Hepatocyte (in vitro differentiated cells): Measurements from ENCODE around the gene SLC25A33. TPM values are rescaled to one million over a fixed set of nuclear protein-coding genes. Genes with fewer than 3 reads are reported as not detected.
"Not testable (repeated sequence)": the region's sequence is repeated elsewhere in the genome, so short reads cannot be mapped to it uniquely, and the experiment has no call there.

Source experiments
- DNase-seq: peaks from one replicate; pipeline ENCODE4 v3.0.0-alpha.2; 2016; ENCODE audit warnings: low spot score
- H2AFZ ChIP-seq: fragments of 200-600 bp; sonication (generic); 2 replicates; pipeline ENCODE4 v1.6.0; 2016; ENCODE audit warnings: antibody characterized with exemption, mild to moderate bottlenecking
- H3K27ac ChIP-seq: fragments of 200-600 bp; sonication (generic); 2 replicates; pipeline ENCODE4 v1.5.1; 2016; ENCODE audit warnings: mild to moderate bottlenecking
- H3K27me3 ChIP-seq: fragments of 200-600 bp; sonication (generic); 2 replicates; pipeline ENCODE4 v1.6.1; 2016
- H3K36me3 ChIP-seq: fragments of 200-600 bp; sonication (generic); replicated peaks from 2 replicates; pipeline ENCODE4 v1.5.1; 2016; ENCODE audit warnings: low read depth; ENCODE audit not compliant: insufficient read depth
- H3K4me1 ChIP-seq: fragments of 200-600 bp; sonication (generic); 2 replicates; pipeline ENCODE4 v1.5.1; 2016; ENCODE audit warnings: mild to moderate bottlenecking, moderate library complexity; ENCODE audit not compliant: insufficient read depth
- H3K4me2 ChIP-seq: fragments of 200-600 bp; sonication (generic); 2 replicates; pipeline ENCODE4 v1.6.0; 2016
- H3K4me3 ChIP-seq: fragments of 200-600 bp; sonication (generic); 2 replicates; pipeline ENCODE4 v1.5.1; 2016; ENCODE audit warnings: mild to moderate bottlenecking
- H3K79me2 ChIP-seq: fragments of 200-600 bp; sonication (generic); 2 replicates; pipeline ENCODE4 v1.6.0; 2017; ENCODE audit warnings: mild to moderate bottlenecking
- H3K9me2 ChIP-seq: fragments of 200-600 bp; sonication (generic); replicated peaks from 2 replicates; pipeline ENCODE4 v1.6.0; 2017; ENCODE audit warnings: mild to moderate bottlenecking; ENCODE audit not compliant: insufficient read depth
- H3K9me3 ChIP-seq: fragments of 200-600 bp; sonication (generic); 2 replicates; pipeline ENCODE4 v1.5.1; 2016; ENCODE audit warnings: low read depth, mild to moderate bottlenecking
- H4K20me1 ChIP-seq: fragments of 200-600 bp; sonication (generic); 2 replicates; pipeline ENCODE4 v1.6.0; 2016; ENCODE audit warnings: mild to moderate bottlenecking; ENCODE audit not compliant: insufficient read depth, poor library complexity, severe bottlenecking
- EZH2 ChIP-seq: fragments of 200-600 bp; sonication (generic); IDR thresholded peaks from 2 replicates; pipeline ENCODE4 v1.6.1; 2016; ENCODE audit warnings: antibody characterized with exemption, mild to moderate bottlenecking, borderline replicate concordance
- EZH2phosphoT487 ChIP-seq: fragments of 200-600 bp; sonication (generic); IDR thresholded peaks from one replicate; pipeline ENCODE4 v1.6.1; 2018; ENCODE audit warnings: antibody characterized with exemption, mild to moderate bottlenecking, low read depth, moderate library complexity; ENCODE audit not compliant: unreplicated experiment, severe bottlenecking
- WGBS: methylation state at CpG from one replicate; pipeline ENCODE4 v1.1.6; 2016; ENCODE audit warnings: low lambda C conversion rate; ENCODE audit errors: missing lambda C conversion rate; 5-methylcytosine and 5-hydroxymethylcytosine counted together
- polyA plus RNA-seq: library from polyadenylated mRNA; unstranded; fragments of >200 nt; fragmentation: Nextera tagmentation; extraction: Ambion mirVana; gene quantifications from 2 replicates; pipeline ENCODE4 v1.2.1, GENCODE V29; 2016
- total RNA-seq: library from RNA; depleted of rRNA; stranded (reverse); fragments of >200 nt; gene quantifications from 2 replicates; pipeline ENCODE4 v1.2.3, GENCODE V29; 2014
- TF ChIP-seq, protein P1 (sequence below): fragments of 200-600 bp; sonication (generic); IDR thresholded peaks from 2 replicates; pipeline ENCODE4 v1.5.1; 2016; ENCODE audit warnings: antibody characterized with exemption, mild to moderate bottlenecking; ENCODE audit not compliant: poor library complexity

SLC25A33 gene
- total and polyA plus RNA-seq, 2 experiments from 2014 or later: 14.4 to 21.7 TPM

GRCh38 chr1:9618909-9619679 is 79.8 kb downstream of the SLC25A33 start:
- Histone ChIP-seq H4K20me1 (no peaks in the 10 kb centered on the region), H3K4me3 (no peak overlapping the region), H3K36me3 (no peaks in the 10 kb centered on the region), H2AFZ (no peak overlapping the region), H3K4me2 (no peak overlapping the region), H3K79me2 (no peaks in the 10 kb centered on the region), H3K4me1 (no peaks in the 10 kb centered on the region), H3K9me2 (no peaks in the 10 kb centered on the region), H3K9me3 (no peaks in the 10 kb centered on the region), H3K27me3 (no peaks in the 10 kb centered on the region), H3K27ac (no peak overlapping the region)
- no peak for DNase-seq
- no peak for TF ChIP-seq EZH2
- no peak for TF ChIP-seq EZH2phosphoT487
- TF ChIP-seq, protein P1, sequence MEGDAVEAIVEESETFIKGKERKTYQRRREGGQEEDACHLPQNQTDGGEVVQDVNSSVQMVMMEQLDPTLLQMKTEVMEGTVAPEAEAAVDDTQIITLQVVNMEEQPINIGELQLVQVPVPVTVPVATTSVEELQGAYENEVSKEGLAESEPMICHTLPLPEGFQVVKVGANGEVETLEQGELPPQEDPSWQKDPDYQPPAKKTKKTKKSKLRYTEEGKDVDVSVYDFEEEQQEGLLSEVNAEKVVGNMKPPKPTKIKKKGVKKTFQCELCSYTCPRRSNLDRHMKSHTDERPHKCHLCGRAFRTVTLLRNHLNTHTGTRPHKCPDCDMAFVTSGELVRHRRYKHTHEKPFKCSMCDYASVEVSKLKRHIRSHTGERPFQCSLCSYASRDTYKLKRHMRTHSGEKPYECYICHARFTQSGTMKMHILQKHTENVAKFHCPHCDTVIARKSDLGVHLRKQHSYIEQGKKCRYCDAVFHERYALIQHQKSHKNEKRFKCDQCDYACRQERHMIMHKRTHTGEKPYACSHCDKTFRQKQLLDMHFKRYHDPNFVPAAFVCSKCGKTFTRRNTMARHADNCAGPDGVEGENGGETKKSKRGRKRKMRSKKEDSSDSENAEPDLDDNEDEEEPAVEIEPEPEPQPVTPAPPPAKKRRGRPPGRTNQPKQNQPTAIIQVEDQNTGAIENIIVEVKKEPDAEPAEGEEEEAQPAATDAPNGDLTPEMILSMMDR: no peak
- 92% methylated on average over 18 of the region's 18 CpGs for WGBS

DNA sequence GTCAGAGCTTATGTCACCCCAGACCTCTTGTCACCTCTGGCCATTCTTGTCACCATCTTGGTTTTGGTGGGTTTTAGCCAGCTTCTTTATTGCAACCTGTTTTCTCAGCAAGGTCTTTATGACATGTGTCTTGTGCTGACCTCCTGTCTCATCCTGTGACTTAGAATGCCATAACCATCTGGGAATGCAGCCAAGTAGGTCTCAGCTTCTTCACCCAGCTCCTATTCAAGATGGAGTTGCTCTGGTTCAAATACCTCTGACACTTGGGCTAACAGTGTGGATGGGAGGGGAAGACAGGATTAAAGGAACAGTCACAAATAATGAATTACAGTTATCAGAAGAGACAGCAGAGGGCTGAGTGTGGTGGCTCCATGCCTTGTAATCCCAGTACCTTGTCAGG is 81.8 kb downstream of the SLC25A33 start:
- Histone ChIP-seq H2AFZ (no peak overlapping the region), H3K36me3 (no peaks in the 10 kb centered on the region), H4K20me1 (no peaks in the 10 kb centered on the region), H3K4me1 (no peaks in the 10 kb centered on the region), H3K4me2 (no peak overlapping the region), H3K9me2 (no peaks in the 10 kb centered on the region), H3K4me3 (no peak overlapping the region), H3K27me3 (no peaks in the 10 kb centered on the region), H3K9me3 (no peaks in the 10 kb centered on the region), H3K79me2 (no peaks in the 10 kb centered on the region), H3K27ac (no peak overlapping the region)
- TF ChIP-seq, protein P1: no peak
- TF ChIP-seq EZH2 (no peak), EZH2phosphoT487 (no peak)
- no peak for DNase-seq

DNA sequence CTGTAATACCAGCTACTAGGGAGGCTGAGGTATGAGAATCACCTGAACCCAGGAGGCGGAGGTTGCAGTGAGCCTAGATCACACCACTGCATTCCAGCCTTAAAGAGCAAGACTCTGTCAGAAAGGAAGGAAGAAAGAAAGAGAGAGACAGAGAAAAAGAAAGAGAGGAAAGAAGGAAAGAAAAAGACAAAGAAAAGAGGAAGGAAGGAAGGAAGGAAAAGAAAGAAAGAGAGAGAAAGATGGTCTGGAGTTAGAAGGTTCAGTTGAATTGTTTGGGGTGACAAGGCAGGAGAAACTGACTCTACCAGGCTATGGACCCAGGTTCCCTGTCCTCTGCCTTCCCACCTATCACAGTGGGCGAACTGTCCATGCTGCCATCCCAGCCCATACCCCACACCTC is 84.8 kb downstream of the SLC25A33 start:
- no peaks in the 10 kb centered on the region for H4K20me1 ChIP-seq
- H3K4me3 ChIP-seq: no peak overlapping the region
- H3K4me2 ChIP-seq: no peak overlapping the region
- H3K79me2 ChIP-seq: no peaks in the 10 kb centered on the region
- H3K27me3 ChIP-seq: no peaks in the 10 kb centered on the region
- no peak for DNase-seq
- 85% methylated on average over 2 of the region's 2 CpGs for WGBS
- H3K36me3 ChIP-seq: no peaks in the 10 kb centered on the region
- H3K9me3 ChIP-seq: no peaks in the 10 kb centered on the region
- TF ChIP-seq EZH2: no peak
- TF ChIP-seq EZH2phosphoT487: no peak
- TF ChIP-seq, protein P1: no peak
- no peak overlapping the region for H2AFZ ChIP-seq
- no peaks in the 10 kb centered on the region for H3K9me2 ChIP-seq
- H3K4me1 ChIP-seq: no peaks in the 10 kb centered on the region
- H3K27ac ChIP-seq: no peak overlapping the region

- H3K4me2 ChIP-seq, H3K27ac ChIP-seq, H3K4me1 ChIP-seq, H2AFZ ChIP-seq, H3K4me3 ChIP-seq, H3K27me3 ChIP-seq, H4K20me1 ChIP-seq, H3K9me2 ChIP-seq, H3K9me3 ChIP-seq, H3K79me2 ChIP-seq, H3K36me3 ChIP-seq, DNase-seq: not testable (repeated sequence)
- WGBS: 100% methylated on average over 3 of the region's 3 CpGs
These were observed 85.8 kb downstream of the SLC25A33 start for GRCh38 chr1:9625030-9625429.
